Measurements from ENCODE around the gene GDE1.

The GDE1 gene

DNA sequence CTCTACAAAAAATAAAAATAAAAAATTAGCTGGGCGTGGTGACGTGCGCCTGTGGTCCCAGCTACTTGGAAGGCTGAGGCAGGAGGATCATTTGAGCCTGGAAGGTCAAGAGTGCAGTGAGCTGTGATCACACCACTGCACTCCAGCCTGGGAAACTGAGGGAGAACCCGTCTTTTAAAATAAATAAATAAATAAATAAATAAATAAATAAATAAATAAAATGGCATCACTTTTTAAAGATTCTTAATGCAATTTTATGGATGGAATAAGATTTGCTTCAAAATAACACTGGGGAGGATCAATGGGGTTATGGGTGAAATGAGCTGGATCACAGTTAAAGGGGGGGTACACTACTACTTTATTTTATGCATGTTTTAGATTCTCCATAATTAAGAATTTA lies 14.9 kb downstream of the GDE1 start:
- in situ Hi-C loops (cut with MboI; ENCODE audit: low pct_unique_long_range_greater_than_20kb, low sequenced_read_pairs, unreplicated experiment): no loop called here
- no peak for TF ChIP-seq CTCF (IDR thresholded peaks at IDR 0.05; ENCODE audit: extremely low read depth, insufficient read depth, missing control alignments)
- DNase-seq (ENCODE audit: low spot score): no peak

DNA sequence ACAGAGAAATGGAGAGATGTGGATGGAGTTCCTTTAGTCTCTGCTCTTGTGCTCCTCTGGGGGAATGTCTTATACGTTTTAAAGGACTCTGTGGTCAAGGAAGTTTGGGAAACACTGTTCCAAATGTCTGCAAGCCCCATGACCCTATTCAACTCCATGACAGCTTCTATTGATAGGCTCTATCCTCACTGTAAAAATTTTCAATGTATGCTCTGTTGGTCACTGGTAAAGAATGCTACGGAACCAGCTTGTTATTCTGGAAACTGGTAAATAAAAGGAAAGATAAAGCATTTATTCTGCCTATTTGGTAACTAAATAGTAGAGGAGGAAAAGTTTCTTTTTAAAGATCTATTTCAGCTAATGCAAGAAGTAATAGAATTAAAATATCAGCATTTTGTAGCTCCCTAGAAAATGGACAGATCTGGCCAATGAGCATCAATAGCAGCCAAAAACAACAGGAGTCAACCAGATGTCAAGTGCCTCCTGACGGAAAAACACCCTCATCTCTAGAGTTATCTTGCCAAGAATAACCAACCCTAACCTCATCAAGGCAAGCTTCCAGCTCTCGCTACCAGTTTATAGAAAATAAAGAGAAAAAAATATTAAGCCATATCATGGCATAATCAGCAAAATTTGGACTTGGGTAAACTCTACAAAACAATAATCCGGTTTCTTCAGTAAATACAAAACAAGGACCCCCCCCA lies 16.1 kb downstream of the GDE1 start:
- TF ChIP-seq CTCF (IDR thresholded peaks at IDR 0.05; ENCODE audit: extremely low read depth, insufficient read depth, missing control alignments): no peak
- in situ Hi-C loops (cut with MboI; ENCODE audit: low pct_unique_long_range_greater_than_20kb, low sequenced_read_pairs, unreplicated experiment): no loop called here
- no peak for DNase-seq (ENCODE audit: low spot score)

GRCh38 chr16:19503461-19504075 lies 18.3 kb downstream of the GDE1 start:
- no peak for TF ChIP-seq CTCF (IDR thresholded peaks at IDR 0.05; ENCODE audit: extremely low read depth, insufficient read depth, missing control alignments)
- no peak for DNase-seq (ENCODE audit: low spot score)
- in situ Hi-C loops (cut with MboI; ENCODE audit: low pct_unique_long_range_greater_than_20kb, low sequenced_read_pairs, unreplicated experiment): no loop called here

- peak; percentile 55 for DNase-seq (ENCODE audit: low spot score)
- TF ChIP-seq CTCF (IDR thresholded peaks at IDR 0.05; ENCODE audit: extremely low read depth, insufficient read depth, missing control alignments): peak; percentile 61
- in situ Hi-C loops (cut with MboI; ENCODE audit: low pct_unique_long_range_greater_than_20kb, low sequenced_read_pairs, unreplicated experiment): no loop called here
These were observed 19.3 kb downstream of the GDE1 start for GRCh38 chr16:19502395-19503131.

- no peak for TF ChIP-seq CTCF (IDR thresholded peaks at IDR 0.05; ENCODE audit: extremely low read depth, insufficient read depth, missing control alignments)
- DNase-seq (ENCODE audit: low spot score): no peak
- in situ Hi-C loops (cut with MboI; ENCODE audit: low pct_unique_long_range_greater_than_20kb, low sequenced_read_pairs, unreplicated experiment): loop anchor here (10.0 kb wide), 1 partner anchor 105 kb away; no protein-coding TSS in a partner anchor
These were observed 22.4 kb downstream of the GDE1 start for GRCh38 chr16:19499481-19499880.

- in situ Hi-C loops (cut with MboI; ENCODE audit: low pct_unique_long_range_greater_than_20kb, low sequenced_read_pairs, unreplicated experiment): loop anchor here (10.0 kb wide), 1 partner anchor 104 kb away; no protein-coding TSS in a partner anchor
- TF ChIP-seq CTCF (IDR thresholded peaks at IDR 0.05; ENCODE audit: extremely low read depth, insufficient read depth, missing control alignments): no peak
These were observed 22.9 kb downstream of the GDE1 start for GRCh38 chr16:19499006-19499405.

More at GRCh38 chr16:19499006-19499405, 22.9 kb downstream of the GDE1 start:
- DNase-seq (ENCODE audit: low spot score): no peak
